GM12873 (cell line): ENCODE results near the gene CORIN.

Source experiments
- TF ChIP-seq, protein P1 (sequence below): IDR thresholded peaks from 2 replicates; pipeline ENCODE4 v1.5.1; 2012; ENCODE audit warnings: low read depth, mild to moderate bottlenecking, moderate library complexity, low read length, control low read depth; ENCODE audit not compliant: insufficient read depth; ENCODE audit errors: missing control alignments

CORIN gene

DNA sequence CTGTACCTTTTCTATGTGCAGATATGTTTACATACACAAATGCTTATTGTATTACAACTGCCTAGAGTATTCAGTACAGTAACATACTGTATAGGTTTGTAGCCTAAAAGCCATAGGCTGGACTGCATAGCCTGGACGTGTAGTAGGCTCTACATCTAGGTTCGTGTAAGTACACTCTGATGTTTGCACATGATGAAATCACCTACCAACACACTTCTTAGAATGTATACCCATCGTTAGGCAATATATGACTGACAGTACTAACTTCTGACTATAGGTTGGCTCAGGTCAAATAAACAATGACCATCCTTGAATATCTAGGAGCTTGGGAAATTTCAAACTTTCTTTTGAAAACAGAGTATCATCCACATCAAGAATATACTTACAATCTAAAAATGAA lies 139.0 kb downstream of the CORIN start:
- TF ChIP-seq, protein P1, sequence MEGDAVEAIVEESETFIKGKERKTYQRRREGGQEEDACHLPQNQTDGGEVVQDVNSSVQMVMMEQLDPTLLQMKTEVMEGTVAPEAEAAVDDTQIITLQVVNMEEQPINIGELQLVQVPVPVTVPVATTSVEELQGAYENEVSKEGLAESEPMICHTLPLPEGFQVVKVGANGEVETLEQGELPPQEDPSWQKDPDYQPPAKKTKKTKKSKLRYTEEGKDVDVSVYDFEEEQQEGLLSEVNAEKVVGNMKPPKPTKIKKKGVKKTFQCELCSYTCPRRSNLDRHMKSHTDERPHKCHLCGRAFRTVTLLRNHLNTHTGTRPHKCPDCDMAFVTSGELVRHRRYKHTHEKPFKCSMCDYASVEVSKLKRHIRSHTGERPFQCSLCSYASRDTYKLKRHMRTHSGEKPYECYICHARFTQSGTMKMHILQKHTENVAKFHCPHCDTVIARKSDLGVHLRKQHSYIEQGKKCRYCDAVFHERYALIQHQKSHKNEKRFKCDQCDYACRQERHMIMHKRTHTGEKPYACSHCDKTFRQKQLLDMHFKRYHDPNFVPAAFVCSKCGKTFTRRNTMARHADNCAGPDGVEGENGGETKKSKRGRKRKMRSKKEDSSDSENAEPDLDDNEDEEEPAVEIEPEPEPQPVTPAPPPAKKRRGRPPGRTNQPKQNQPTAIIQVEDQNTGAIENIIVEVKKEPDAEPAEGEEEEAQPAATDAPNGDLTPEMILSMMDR: no peak

DNA sequence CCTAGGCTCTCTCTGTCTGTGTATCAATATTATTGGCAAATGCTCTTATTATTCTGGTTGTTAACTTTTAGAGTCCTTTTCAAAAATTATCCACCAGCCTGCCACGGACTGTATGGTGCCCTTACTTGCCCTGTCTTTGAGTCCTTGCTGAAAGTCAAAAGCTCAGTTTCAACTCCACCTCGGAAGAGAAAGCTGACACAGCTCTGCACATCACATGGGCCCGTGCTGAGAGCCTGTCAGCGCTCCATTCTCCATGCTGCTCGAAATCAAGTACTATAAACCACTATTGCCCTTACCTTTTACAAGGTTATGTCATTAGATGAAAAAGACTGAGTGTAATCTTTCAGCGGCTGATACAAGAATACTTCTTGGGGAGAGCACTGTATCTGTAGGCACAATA lies 141.0 kb downstream of the CORIN start:
- TF ChIP-seq, protein P1: no peak

DNA sequence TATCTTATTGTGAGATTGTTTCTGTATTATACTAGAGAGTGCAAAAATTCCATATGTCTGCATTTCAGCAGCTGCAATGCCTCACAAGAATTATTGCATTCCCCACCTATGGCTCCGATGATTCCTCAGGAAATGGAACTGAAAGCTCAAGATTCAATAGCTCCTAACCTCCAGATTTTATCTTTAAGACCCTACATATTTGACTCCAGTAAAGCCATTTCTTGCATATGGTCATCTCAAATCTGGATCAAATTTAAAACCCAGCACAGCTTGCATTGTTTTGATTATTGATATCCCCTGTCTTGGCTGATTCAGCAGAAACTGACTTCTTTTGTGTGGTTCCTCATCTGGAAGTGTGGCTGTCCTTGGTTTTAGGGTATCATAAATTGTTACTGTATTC lies 142.6 kb downstream of the CORIN start:
- TF ChIP-seq, protein P1: no peak

DNA sequence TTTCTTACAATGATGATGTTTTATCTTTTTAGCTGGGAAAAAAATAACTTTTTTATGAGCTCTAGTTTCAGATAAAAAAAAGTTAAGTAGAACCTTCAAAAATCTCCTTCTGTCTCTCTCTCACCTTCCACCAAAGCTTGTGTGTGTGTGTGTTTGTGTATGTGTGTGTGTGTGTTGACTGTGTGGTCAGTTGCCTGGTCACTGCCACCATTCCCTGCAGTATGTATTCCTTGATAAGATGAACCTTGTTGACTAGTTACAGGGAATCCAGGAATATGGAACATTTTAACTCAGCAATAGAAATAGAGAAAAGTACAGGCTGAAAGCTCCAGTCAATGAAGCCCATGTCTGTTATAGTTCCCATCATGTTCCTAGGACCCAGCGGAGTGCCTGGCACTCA lies 143.5 kb downstream of the CORIN start:
- TF ChIP-seq, protein P1: no peak

DNA sequence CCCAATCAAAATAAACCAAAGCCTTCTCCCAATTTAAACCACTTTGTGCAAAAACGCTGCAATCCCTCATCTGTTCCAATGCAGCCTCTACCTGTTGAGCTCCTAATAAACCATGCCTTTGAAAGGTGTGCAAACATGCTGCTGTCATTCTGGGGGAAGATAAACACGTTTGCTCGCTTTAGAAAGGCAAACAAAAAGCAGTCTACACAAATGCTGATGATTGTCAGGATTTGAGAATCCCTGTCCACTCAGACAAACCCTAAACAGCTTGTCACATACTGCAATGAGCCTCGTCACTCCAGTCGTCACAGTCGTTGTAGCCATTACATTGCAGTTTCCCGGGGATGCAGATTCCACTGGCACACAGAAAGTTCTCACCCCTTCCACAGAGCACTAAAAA lies 145.2 kb downstream of the CORIN start:
- TF ChIP-seq, protein P1: no peak

DNA sequence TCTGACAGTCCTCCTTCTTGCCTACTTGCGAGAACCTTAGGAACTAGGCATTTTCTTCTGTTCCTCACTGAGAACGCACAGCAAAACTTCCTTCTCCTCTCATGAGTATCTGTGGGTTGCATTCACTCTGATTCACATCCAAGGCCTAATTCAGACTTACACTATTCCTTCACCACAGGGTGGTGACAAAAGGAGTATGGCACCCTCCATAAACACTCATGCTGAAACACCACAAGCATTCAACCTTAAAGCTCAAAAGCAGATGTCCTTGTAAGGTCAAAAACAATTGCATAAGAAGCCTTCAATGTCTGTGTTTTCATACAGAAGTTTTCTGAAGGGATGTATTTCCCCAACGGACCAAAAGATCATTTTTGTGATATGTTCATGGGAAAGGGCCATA lies 147.3 kb downstream of the CORIN start:
- TF ChIP-seq, protein P1: no peak

DNA sequence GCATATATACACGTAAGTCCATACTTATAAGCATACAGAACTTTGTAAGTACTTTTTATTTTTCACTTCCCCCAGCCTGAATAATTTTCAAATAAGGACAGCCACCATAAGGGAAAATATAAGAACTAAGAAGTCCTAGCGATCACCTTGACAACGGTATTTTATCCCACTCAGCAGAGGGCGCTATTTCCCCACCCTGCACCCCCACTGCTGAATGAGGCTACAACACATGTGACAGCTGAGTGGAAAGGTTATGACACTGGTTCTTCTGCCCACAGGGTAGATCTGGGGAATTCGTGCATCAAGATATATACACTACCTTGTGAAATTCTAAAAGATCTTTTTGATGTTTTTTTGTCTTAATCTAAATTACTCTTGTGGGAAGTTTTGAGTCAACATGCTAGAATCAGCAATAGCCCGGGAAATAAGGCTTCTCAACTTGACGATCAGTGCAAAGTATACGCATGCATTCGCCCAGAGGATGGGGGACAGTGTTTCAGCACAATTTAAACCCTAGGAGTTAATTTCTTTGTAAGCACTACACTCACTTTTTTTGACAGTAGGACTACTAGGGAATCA lies 151.5 kb downstream of the CORIN start:
- TF ChIP-seq, protein P1: peak; percentile 81
